Activated CD8-positive, alpha-beta memory T cell treated with anti-CD3 and anti-CD28 coated beads for 24 hours (primary cell): ENCODE data around the gene KDM4F.
"Not testable (repeated sequence)": the region's sequence is repeated elsewhere in the genome, so short reads cannot be mapped to it uniquely, and the experiment has no call there.

Source experiments
- DNase-seq: peaks from one replicate; pipeline ENCODE4 v3.0.0-alpha.2; 2020

KDM4F gene

GRCh38 chr11:95049122-95049521 is at the start of gene KDM4F:
KDM4F (plus strand) TSS chr11:95049422.
- not testable (repeated sequence) for DNase-seq

- no peak for DNase-seq
Observed at GRCh38 chr11:95003716-95004115, 45.5 kb upstream of the KDM4F start.

- DNase-seq: no peak
Observed at GRCh38 chr11:95005642-95006041, 43.6 kb upstream of the KDM4F start.

- DNase-seq: no peak
Observed at GRCh38 chr11:95011376-95011775, 37.8 kb upstream of the KDM4F start.

GRCh38 chr11:95014184-95014821 is 34.9 kb upstream of the KDM4F start:
- no peak for DNase-seq

- DNase-seq: no peak
Observed at GRCh38 chr11:95016139-95016538, 33.1 kb upstream of the KDM4F start.

DNA sequence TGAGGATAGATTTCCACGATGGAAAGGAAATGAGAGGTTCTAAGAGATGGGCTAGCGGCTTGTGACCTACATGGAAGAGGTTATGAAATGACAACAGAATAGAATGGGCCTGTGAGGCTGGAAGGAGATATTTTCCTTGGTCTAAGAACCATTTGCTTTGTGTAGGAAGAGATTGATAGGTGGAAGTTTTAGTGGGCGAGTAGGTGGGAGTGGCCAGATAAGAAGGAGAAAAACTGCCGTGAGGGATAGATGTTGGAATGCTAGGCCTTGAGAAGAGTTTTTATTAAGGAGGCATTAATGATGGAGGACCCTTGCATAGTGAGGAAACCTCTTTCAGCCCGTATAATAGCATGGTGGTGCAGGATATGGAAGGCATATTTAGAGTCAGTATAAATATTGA is 27.8 kb upstream of the KDM4F start:
- not testable (repeated sequence) for DNase-seq

GRCh38 chr11:95024958-95025357 is 24.3 kb upstream of the KDM4F start, which contains the start of gene KDM4E:
KDM4E (plus strand) TSS chr11:95025258; CDS start chr11:95025558, 300 bp downstream.
- DNase-seq: no peak

GRCh38 chr11:95025594-95025993 is 23.6 kb upstream of the KDM4F start:
- not testable (repeated sequence) for DNase-seq

DNA sequence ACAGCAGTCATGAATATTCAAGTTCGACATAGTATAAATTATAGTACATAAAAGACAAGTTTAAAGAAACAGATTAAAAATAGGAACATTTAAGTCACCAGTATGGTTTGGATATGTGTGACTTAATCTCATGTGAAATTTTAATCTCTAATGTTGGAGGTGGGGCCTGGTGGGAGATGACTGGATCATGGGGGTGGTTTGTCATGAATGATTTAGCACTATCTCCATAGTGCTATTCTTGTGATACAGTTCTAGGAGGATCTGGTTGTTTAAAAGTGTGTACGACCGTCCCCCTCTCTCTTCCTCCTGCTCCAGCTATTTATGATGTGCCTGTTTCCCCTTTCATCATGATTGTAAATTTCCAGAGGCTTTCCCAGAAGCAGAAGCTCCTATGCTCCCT is 20.9 kb upstream of the KDM4F start:
- DNase-seq: no peak

- no peak for DNase-seq
Observed at GRCh38 chr11:95033051-95033450, 16.2 kb upstream of the KDM4F start.

GRCh38 chr11:95035316-95035715 is 13.9 kb upstream of the KDM4F start:
- no peak for DNase-seq

- not testable (repeated sequence) for DNase-seq
Observed at GRCh38 chr11:95037356-95038035, 11.7 kb upstream of the KDM4F start.

DNA sequence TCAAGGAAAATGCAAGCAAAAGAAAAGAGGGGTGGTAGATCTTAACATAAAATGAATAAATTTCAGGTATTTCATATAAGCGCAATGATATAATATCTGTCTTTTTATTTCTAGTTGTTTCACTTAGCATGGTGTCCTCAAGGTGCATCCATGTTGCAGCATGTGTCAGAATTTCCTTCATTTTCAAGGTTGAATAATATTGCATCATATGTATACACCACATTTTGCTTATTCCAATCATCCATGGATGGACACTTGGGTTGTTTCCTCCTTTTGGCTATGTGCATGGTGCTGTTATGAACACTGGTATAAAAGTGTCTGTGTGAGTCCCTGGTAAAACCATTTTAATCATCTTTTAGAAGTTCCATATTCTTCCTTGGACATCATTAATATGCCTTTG is 7.0 kb upstream of the KDM4F start:
- DNase-seq: no peak

DNA sequence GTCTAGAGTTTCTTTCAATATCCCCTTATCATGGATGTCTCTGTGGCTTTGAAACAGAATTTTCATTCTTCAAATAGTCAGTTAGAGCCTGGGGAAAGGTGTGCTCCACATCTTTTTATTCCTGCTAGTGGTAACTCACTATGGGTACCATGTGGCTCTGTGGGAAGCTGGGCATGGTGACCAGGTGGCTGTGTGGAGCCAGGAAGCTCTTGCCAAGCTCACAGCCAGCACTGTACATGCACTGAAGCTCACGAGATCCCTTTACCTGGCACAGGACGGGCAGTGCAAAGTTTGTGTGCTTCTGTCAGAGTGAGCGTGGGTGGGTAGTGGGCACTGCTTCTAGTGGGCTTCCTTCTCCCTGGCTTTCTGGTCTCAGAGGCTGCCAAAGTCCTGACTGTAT is 6.3 kb upstream of the KDM4F start:
- no peak for DNase-seq

DNA sequence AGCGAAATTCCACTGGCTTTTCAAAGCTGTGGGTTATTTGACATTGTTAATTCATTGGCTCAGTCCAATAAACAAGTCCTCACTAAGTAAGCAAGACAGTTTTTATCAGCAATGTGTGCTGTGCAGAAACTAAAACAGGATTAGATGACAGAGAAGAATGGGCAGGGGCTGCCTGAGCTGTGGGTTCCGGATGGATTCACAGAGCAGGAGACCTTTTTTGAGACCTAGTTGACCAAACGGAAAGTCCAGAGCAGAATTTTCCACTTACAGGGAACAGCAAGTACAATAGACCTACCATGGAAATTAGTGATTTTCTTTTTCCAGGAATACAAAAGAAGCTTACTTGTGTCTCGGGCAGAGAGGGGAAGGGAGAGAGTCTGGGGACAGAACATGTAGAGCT is 5.2 kb upstream of the KDM4F start:
- DNase-seq: no peak

DNA sequence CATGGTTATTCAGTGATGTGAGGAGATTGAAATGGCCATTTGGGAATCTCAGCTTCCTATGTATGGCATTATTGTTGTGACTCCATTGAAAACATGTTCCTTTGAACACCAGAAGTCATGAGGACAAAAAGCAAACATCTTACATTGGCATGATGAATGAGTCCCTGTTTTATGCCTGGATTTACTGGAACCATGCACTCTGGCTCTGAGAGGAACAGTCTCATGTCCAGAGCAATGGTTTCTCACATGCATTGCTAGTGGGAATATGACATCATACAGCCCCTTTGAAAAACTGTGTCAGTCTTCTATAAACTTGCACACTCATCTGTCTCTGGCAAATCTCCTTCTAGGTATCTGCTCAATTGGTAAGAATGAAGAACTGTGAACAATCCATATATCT is 3.4 kb upstream of the KDM4F start:
- DNase-seq: no peak

DNA sequence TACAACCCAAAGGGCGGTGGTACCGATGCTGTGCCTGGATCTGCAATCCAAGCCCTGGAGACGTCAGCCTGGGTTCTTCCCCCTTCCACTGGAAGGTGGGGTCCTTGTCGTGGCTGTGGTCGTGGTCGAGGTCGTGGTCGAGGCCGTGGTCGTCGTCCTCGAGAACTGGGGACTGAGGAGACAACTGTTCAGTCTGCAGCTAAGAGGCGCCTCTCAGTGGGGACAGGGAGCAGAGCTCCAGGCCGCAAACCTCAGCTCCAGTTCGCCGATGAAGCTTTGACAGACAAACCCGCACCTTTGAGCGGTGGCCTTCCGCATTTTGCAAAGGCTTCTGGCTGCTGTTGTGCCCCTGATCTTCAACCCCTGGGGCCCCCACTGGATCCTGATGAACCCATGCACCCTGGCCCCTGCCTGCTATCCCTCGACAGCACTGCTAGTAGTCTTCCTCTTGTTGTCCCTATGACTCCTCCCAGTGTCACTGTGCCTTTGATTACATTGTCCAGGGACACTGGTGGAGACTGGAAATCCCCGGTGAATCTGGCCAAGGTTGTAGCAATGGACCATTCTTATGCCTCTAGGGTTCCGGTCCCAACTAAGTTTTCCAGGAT is 1.5 kb downstream of the KDM4F start:
- no peak for DNase-seq

DNA sequence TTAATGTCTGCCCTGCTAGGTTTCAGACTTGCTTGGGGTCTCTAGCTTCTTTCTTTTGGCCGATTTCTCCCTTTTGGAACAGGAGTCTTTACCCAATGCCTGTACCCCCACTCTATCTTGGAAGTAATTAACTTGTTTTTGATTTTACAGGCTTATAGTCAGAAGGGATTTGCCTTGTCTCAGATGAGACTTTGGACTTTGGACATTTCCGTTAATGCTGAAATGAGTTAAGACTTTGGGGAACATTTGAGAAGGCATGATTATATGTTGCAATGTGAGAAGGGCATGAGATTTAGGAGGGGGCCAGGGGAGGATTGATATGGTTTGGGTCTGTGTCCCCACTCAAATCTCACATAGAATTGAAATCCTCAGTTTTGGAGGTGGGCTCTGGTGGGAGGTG is 5.1 kb downstream of the KDM4F start:
- DNase-seq: no peak

DNA sequence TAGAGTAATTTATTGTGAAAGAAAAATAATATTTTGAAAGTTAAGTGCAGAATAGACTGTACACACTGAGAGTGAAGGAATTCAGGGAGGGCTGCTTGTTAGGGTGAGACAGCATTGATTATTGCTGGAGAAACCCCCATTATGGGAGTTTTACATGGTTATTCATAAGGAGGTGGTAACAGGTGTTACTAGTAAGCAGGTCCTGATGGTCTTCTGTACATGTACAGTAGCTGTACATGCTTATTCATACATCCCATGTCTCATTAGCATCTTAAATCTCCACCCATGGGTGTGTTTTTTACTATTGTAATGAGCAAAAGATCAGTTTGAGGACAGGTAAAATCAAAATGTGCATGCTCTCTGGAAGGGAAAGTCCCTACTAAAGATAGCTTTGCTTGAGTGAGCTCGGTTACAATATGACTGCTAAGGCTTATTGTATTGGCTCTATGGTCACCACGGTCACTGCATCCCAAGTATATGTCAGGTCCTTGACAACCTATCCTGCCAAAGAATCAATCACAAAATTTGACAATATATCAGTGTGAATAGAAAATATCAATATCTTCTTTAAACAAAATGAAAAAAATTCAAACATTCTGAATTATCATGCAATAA is 6.2 kb downstream of the KDM4F start:
- no peak for DNase-seq

- DNase-seq: no peak
Observed at GRCh38 chr11:95057959-95058358, 8.7 kb downstream of the KDM4F start.

- no peak for DNase-seq
Observed at GRCh38 chr11:95058621-95059020, 9.4 kb downstream of the KDM4F start.

DNA sequence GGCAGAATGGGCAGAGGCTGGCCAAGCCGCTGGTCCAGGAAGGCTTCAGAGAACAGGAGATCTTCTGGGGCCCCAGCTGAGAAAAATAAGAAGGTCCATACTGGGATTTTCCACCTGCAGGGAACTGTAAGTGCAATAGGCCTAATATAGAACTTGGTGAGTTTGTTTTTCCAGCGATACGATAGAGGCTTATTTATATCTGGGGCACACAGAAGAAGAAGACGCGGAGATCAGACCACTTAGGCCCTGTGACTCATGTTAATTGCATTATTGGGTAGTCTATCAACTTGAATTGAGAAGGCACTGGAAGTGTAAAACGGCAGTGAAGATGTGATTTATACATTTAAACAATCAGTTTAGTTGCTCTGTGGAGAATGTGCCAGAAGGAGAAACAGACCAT is 9.8 kb downstream of the KDM4F start:
- DNase-seq: no peak

DNA sequence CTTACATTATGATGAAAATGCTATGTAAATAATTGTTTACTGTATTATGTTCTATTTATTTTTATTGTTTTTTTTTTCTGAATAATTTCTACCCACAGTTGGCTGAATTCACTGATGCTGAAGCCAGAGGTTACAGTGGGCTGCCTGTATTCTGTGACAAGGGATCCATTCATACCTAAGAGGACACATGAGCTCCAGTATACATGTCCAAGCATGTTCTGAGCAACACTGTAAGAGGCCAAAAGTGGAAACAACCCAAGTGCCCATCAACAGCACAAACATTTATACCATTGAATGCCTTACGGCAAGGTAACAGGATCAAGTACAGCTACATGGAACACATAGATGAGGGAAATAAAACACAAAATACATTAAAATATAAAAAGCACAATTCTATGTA is 16.1 kb downstream of the KDM4F start:
- no peak for DNase-seq
